B cell (primary cell): Measurements from ENCODE around the gene TMEM120B. TPM values are rescaled to one million over a fixed set of nuclear protein-coding genes. Genes with fewer than 3 reads are reported as not detected.

ENCODE experiments used
- ATAC-seq: fragments of 200-7000 bp; cut with Tn5 transposase; one replicate; pipeline ENCODE4 v1.10.0; 2021; ENCODE audit warnings: low read depth, mild to moderate bottlenecking, moderate number of reproducible peaks, moderate library complexity
- CTCF ChIA-PET: fragments of 350-600 bp; sonication (Branson Sonifier 250); formaldehyde crosslinking; loops from one replicate; lab custom pipeline; 2021; ENCODE audit warnings: antibody characterized with exemption, inconsistent platforms; lab: Charles Lee
- POLR2A ChIA-PET: fragments of 350-600 bp; sonication (Branson Sonifier 250); formaldehyde crosslinking; loops from one replicate; lab custom pipeline; 2021; ENCODE audit warnings: antibody characterized with exemption; lab: Charles Lee
- DNase-seq: peaks from one replicate; pipeline ENCODE4 v3.0.0; 2013
- H2AFZ ChIP-seq: 2 replicates; pipeline ENCODE4 v1.6.1; 2012; ENCODE audit warnings: mild to moderate bottlenecking, low read depth, low read length; ENCODE audit not compliant: insufficient read depth, poor library complexity, severe bottlenecking
- H3K27ac ChIP-seq, 2 donors: 1 replicate in 1 of 2; 2 replicates in 1 of 2; pipeline ENCODE4 v1.5.1; 2012 to 2013; ENCODE audit warnings: low read length in 2 of 2, mild to moderate bottlenecking in 2 of 2, moderate library complexity in 1 of 2
- H3K27me3 ChIP-seq, 4 experiments: fragments of 200-600 bp in 1 of 4; sonication (generic) in 1 of 4; replicated peaks in 1 of 4; 1 replicate in 2 of 4; 2 replicates in 2 of 4; pipeline versions ENCODE4 v1.6.1 to v1.7.0; 2013 to 2016; ENCODE audit warnings: low read length in 3 of 4, mild to moderate bottlenecking in 2 of 4, mixed read lengths in 1 of 4, moderate library complexity in 1 of 4; ENCODE audit not compliant: insufficient read depth in 4 of 4, control insufficient read depth in 3 of 4; ENCODE audit errors: control extremely low read depth in 1 of 4
- H3K36me3 ChIP-seq, 2 experiments: replicated peaks in 1 of 2; 1 replicate in 1 of 2; 2 replicates in 1 of 2; pipeline versions ENCODE4 v1.6.1 to v1.7.1; 2013; ENCODE audit warnings: low read length in 1 of 2; ENCODE audit not compliant: insufficient read depth in 2 of 2, control insufficient read depth in 1 of 2; ENCODE audit errors: control extremely low read depth in 1 of 2, extremely low read depth in 1 of 2
- H3K4me1 ChIP-seq, 2 donors: fragments of 200-600 bp in 1 of 2; sonication (generic) in 1 of 2; 1 replicate in 1 of 2; 2 replicates in 1 of 2; pipeline versions ENCODE4 v1.5.1 to v1.6.1; 2013 to 2017; ENCODE audit warnings: low read length in 2 of 2; ENCODE audit not compliant: control insufficient read depth in 2 of 2, insufficient read depth in 2 of 2
- H3K4me2 ChIP-seq: replicated peaks from 2 replicates; pipeline ENCODE3; 2012; ENCODE audit warnings: mild to moderate bottlenecking, low read depth, low read length; ENCODE audit not compliant: poor library complexity, severe bottlenecking
- H3K4me3 ChIP-seq, 5 experiments: fragments of 200-600 bp in 1 of 5; sonication (generic) in 1 of 5; 1 replicate in 3 of 5; 2 replicates in 2 of 5; pipeline versions ENCODE4 v1.5.1 to v1.7.0; 2011 to 2016; ENCODE audit warnings: low read length in 4 of 5, mild to moderate bottlenecking in 4 of 5, low read depth in 2 of 5, control low read depth in 1 of 5, moderate library complexity in 1 of 5; ENCODE audit not compliant: insufficient read depth in 1 of 5; ENCODE audit errors: control extremely low read depth in 1 of 5, extremely low read depth in 1 of 5
- H3K79me2 ChIP-seq: fragments of 200-600 bp; sonication (generic); one replicate; pipeline ENCODE4 v1.6.0; 2016; ENCODE audit warnings: low read length; ENCODE audit not compliant: control insufficient read depth, insufficient read depth
- H3K9ac ChIP-seq: fragments of 200-600 bp; sonication (generic); 2 replicates; pipeline ENCODE4 v1.6.1; 2017; ENCODE audit warnings: mild to moderate bottlenecking, low read length, moderate library complexity
- H3K9me3 ChIP-seq, 3 donors: one replicate each; pipeline versions ENCODE4 v1.6.1 to v1.7.1; 2013; ENCODE audit warnings: low read length in 2 of 3; ENCODE audit not compliant: control insufficient read depth in 2 of 3, insufficient read depth in 1 of 3; ENCODE audit errors: control extremely low read depth in 1 of 3
- H4K20me1 ChIP-seq: 2 replicates; pipeline ENCODE4 v1.6.0; 2012; ENCODE audit warnings: mild to moderate bottlenecking, low read length; ENCODE audit not compliant: insufficient read depth, control insufficient read depth, poor library complexity, severe bottlenecking
- H3K27ac Mint-ChIP-seq: one replicate; pipeline ENCODE4 v1.8.0; 2021; ENCODE audit warnings: mixed read lengths
- H3K27me3 Mint-ChIP-seq: one replicate; pipeline ENCODE4 v1.8.0; 2021; ENCODE audit warnings: mixed read lengths
- H3K4me1 Mint-ChIP-seq: one replicate; pipeline ENCODE4 v1.8.0; 2021; ENCODE audit warnings: mixed read lengths
- H3K4me3 Mint-ChIP-seq: one replicate; pipeline ENCODE4 v1.8.0; 2021; ENCODE audit warnings: mixed read lengths
- H3K9me3 Mint-ChIP-seq: one replicate; pipeline ENCODE4 v1.8.0; 2022; ENCODE audit warnings: mixed read lengths; ENCODE audit not compliant: insufficient read depth
- CTCF ChIP-seq: fragments of 200-600 bp; IDR thresholded peaks from one replicate; pipeline ENCODE4 v1.8.0; 2022; ENCODE audit warnings: antibody characterized with exemption, mild to moderate bottlenecking
- EZH2 ChIP-seq: IDR thresholded peaks from 2 replicates; pipeline ENCODE4 v1.6.1; 2012; ENCODE audit warnings: borderline replicate concordance, low read depth, mild to moderate bottlenecking, moderate library complexity, low read length; ENCODE audit not compliant: insufficient read depth, poor library complexity, severe bottlenecking
- WGBS: methylation state at CpG from one replicate; pipeline ENCODE4 v1.1.5; 2013; ENCODE audit warnings: missing lambda C conversion rate; ENCODE audit not compliant: insufficient coverage; 5-methylcytosine and 5-hydroxymethylcytosine counted together
- intact Hi-C: fragments of 100-400 bp; cut with micrococcal nuclease; formaldehyde crosslinking; loops from one replicate; pipeline ENCODE4 v1.10.0; 2022
- polyA plus RNA-seq: library from polyadenylated mRNA; depleted of rRNA; stranded (reverse); fragments of >200 nt; gene quantifications from 2 replicates; pipeline ENCODE4 v1.2.3, GENCODE V29; 2012
- total RNA-seq, 2 donors: library from RNA; stranded (reverse); fragments of 120-200 nt in 1 of 2; gene quantifications; 1 replicate in 1 of 2; 2 replicates in 1 of 2; pipeline versions ENCODE4 v1.2.3 to v1.2.4, GENCODE V29; 2013 to 2022

The TMEM120B gene
- total and polyA plus RNA-seq, 2 donors (not counting 1 experiment from before 2014, with no cell fraction given): 9.2 to 9.7 TPM

- peak overlapping the region; percentile 98 for H3K27ac Mint-ChIP-seq
- H2AFZ ChIP-seq: peak overlapping the region; percentile 90
- H3K27me3 ChIP-seq: no peaks in the 10 kb centered on the region
- intact Hi-C loops: loop anchor here (2.0 to 10.0 kb wide), 3 partner anchors 212 to 702 kb away; partner anchors contain the start of gene ZCCHC8
- H3K4me2 ChIP-seq: peak overlapping the region; percentile 94
- H3K36me3 ChIP-seq: peaks cover 3 to 25% of the 10 kb centered on the region in 2 experiments
- no CpG with 5 or more reads among the region's 1 CpG for WGBS
- H3K9me3 Mint-ChIP-seq: no peaks in the 10 kb centered on the region
- ChIA-PET CTCF (interaction anchor here (0.8 to 33.5 kb wide), 5 partner anchors 0 to 699 kb away, joined by 3 to 1947 read pairs (median 4); partner anchors contain the start of genes RHOF, SETD1B and ZCCHC8), POLR2A (interaction anchor here (0.6 to 13.7 kb wide), 11 partner anchors 9 to 423 kb away, joined by 3 to 267 read pairs (median 4); partner anchors contain the start of genes DIABLO, PSMD9 and RHOF)
- no peak for ATAC-seq
- no peak for DNase-seq
- H3K9ac ChIP-seq: peak overlapping the region; percentile 85
- peak overlapping the region; percentile 90 for H3K4me3 Mint-ChIP-seq
- H3K4me1 Mint-ChIP-seq: peaks cover 50% of the 10 kb centered on the region
- no peaks in the 10 kb centered on the region for H3K9me3 ChIP-seq
- peaks cover 27 to 52% of the 10 kb centered on the region in 2 donors for H3K4me1 ChIP-seq
- H4K20me1 ChIP-seq: peaks cover 26% of the 10 kb centered on the region
- peaks cover 65% of the 10 kb centered on the region for H3K79me2 ChIP-seq
- peak overlapping the region; percentile 79 to 95 (median 89) for H3K4me3 ChIP-seq
- H3K27me3 Mint-ChIP-seq: no peaks in the 10 kb centered on the region
- TF ChIP-seq CTCF: no peak
- TF ChIP-seq EZH2: no peak
- peak overlapping the region; percentile 97 for H3K27ac ChIP-seq
Measured at GRCh38 chr12:121802485-121802842, 89.9 kb downstream of the TMEM120B start.
